Caki2 (cell line): ENCODE results near the gene PITX2. TPM values are rescaled to one million over a fixed set of nuclear protein-coding genes. Genes with fewer than 3 reads are reported as not detected.
A peak's percentile ranks its signal among the peaks of the same experiment; 100 is the strongest.
"Not testable (repeated sequence)": the region's sequence is repeated elsewhere in the genome, so short reads cannot be mapped to it uniquely, and the experiment has no call there.

Experiments used
- DNase-seq: peaks from one replicate; pipeline ENCODE4 v3.0.0-alpha.2; 2015; ENCODE audit warnings: low read depth
- in situ Hi-C: cut with HindIII; loops from 2 replicates; pipeline ENCODE4 v1.10.0; 2016; ENCODE audit warnings: low sequenced_read_pairs, low pct_unique_long_range_greater_than_20kb, mixed read lengths
- total RNA-seq: library from RNA; depleted of rRNA; stranded (reverse); fragments of >200 nt; shearing (Covaris generic); gene quantifications from 2 replicates; pipeline ENCODE4 v1.2.3, GENCODE V29; 2014; ENCODE audit warnings: low replicate concordance; rRNA removed

Gene PITX2
- total RNA-seq, 1 experiment from 2014 or later: not detected

- peak; percentile 43 for DNase-seq
- in situ Hi-C loops: no loop called here
Observed at GRCh38 chr4:110586131-110586850, 36.6 kb downstream of the PITX2 start.

- in situ Hi-C loops, DNase-seq: not testable (repeated sequence)
Observed at GRCh38 chr4:110576696-110577095, 46.2 kb downstream of the PITX2 start.

Other genes starting within 250 kb of the PITX2 start
- gene ENPEP, start 146.9 kb downstream of the PITX2 start, total RNA-seq: 3.8 and 5.0 TPM in 2 replicates